Natural killer cell (primary cell): Measurements from ENCODE around the gene CORO2B. TPM values are rescaled to one million over a fixed set of nuclear protein-coding genes. Genes with fewer than 3 reads are reported as not detected.

Source experiments
- ATAC-seq, 3 donors: fragments of 150-1000 bp in 2 of 3; fragments of 200-7000 bp in 1 of 3; cut with Tn5 transposase; 1 replicate in 1 of 3; 2 replicates in 2 of 3; pipeline ENCODE4 v1.10.0; 2021; ENCODE audit warnings: mild to moderate bottlenecking in 2 of 3, moderate library complexity in 2 of 3
- DNase-seq, 2 donors: peaks; one replicate each; pipeline versions ENCODE4 v3.0.0 to v3.0.0-alpha.2; 2013 to 2021; ENCODE audit warnings: mixed read lengths in 1 of 2
- H3K27ac ChIP-seq: one replicate; pipeline ENCODE4 v1.5.1; 2013; ENCODE audit warnings: mild to moderate bottlenecking, low read length
- H3K27me3 ChIP-seq: one replicate; pipeline ENCODE4 v1.6.1; 2013; ENCODE audit warnings: low read length; ENCODE audit not compliant: control insufficient read depth, insufficient read depth
- H3K36me3 ChIP-seq: one replicate; pipeline ENCODE4 v1.6.1; 2013; ENCODE audit warnings: low read length; ENCODE audit not compliant: control insufficient read depth, insufficient read depth
- H3K4me1 ChIP-seq: one replicate; pipeline ENCODE4 v1.6.1; 2013; ENCODE audit warnings: low read length; ENCODE audit not compliant: control insufficient read depth, insufficient read depth
- H3K4me3 ChIP-seq: one replicate; pipeline ENCODE4 v1.5.1; 2013; ENCODE audit warnings: low read length
- H3K9me3 ChIP-seq: one replicate; pipeline ENCODE4 v1.6.1; 2013; ENCODE audit warnings: low read length; ENCODE audit not compliant: control insufficient read depth, insufficient read depth
- H3K27ac Mint-ChIP-seq, 2 donors: one replicate each; pipeline ENCODE4 v1.8.0; 2022; ENCODE audit warnings: mild to moderate bottlenecking in 2 of 2, mixed read lengths in 2 of 2, moderate library complexity in 1 of 2
- H3K27me3 Mint-ChIP-seq, 2 donors: one replicate each; pipeline ENCODE4 v1.8.0; 2022; ENCODE audit warnings: low read depth in 2 of 2, mixed read lengths in 2 of 2
- H3K36me3 Mint-ChIP-seq: one replicate; pipeline ENCODE4 v1.8.0; 2022; ENCODE audit warnings: mixed read lengths
- H3K4me1 Mint-ChIP-seq, 2 donors: one replicate each; pipeline ENCODE4 v1.8.0; 2022; ENCODE audit warnings: mixed read lengths in 2 of 2
- H3K4me3 Mint-ChIP-seq: one replicate; pipeline ENCODE4 v1.8.0; 2022; ENCODE audit warnings: mild to moderate bottlenecking, moderate library complexity, mixed read lengths
- H3K9me3 Mint-ChIP-seq, 2 donors: one replicate each; pipeline ENCODE4 v1.8.0; 2022; ENCODE audit warnings: mixed read lengths in 2 of 2
- CTCF ChIP-seq: fragments of 200-600 bp; IDR thresholded peaks from one replicate; pipeline ENCODE4 v1.8.0; 2022; ENCODE audit warnings: antibody characterized with exemption
- WGBS: methylation state at CpG from one replicate; pipeline ENCODE4 v1.1.7; 2013; ENCODE audit warnings: missing lambda C conversion rate; ENCODE audit not compliant: insufficient coverage; 5-methylcytosine and 5-hydroxymethylcytosine counted together
- intact Hi-C: fragments of 100-400 bp; cut with micrococcal nuclease; formaldehyde crosslinking; loops from one replicate; pipeline ENCODE4 v1.14.2; 2022
- total RNA-seq, 4 donors: library from RNA; stranded (reverse); fragments of 120-200 nt in 1 of 4; gene quantifications; one replicate each; pipeline versions ENCODE4 v1.2.3 to v1.2.4, GENCODE V29; 2013 to 2022

The CORO2B gene
- total RNA-seq, 3 donors from 2014 or later (not counting 1 experiment from before 2014, with no cell fraction given) = 0.13 TPM; not detected in 2

GRCh38 chr15:68608206-68608843 lies 29.5 kb downstream of the CORO2B start:
- Mint-ChIP-seq H3K36me3 (no peaks in the 10 kb centered on the region), H3K4me1 (no peaks in the 10 kb centered on the region), H3K27ac (no peak overlapping the region), H3K4me3 (no peak overlapping the region), H3K9me3 (no peaks in the 10 kb centered on the region), H3K27me3 (peaks cover 5 to 6% of the 10 kb centered on the region in 2 donors)
- 88% methylated on average over 4 of the region's 8 CpGs for WGBS
- Histone ChIP-seq H3K27me3 (no peaks in the 10 kb centered on the region), H3K27ac (no peak overlapping the region), H3K4me1 (no peaks in the 10 kb centered on the region), H3K9me3 (no peaks in the 10 kb centered on the region), H3K36me3 (no peaks in the 10 kb centered on the region), H3K4me3 (no peak overlapping the region)
- intact Hi-C loops = no loop called here
- ATAC-seq (no peak), DNase-seq (no peak)
- TF ChIP-seq CTCF = no peak

GRCh38 chr15:68608844-68609232 lies 30.0 kb downstream of the CORO2B start:
- H3K9me3 Mint-ChIP-seq = no peaks in the 10 kb centered on the region
- Histone ChIP-seq H3K4me3 (no peak overlapping the region), H3K36me3 (no peaks in the 10 kb centered on the region), H3K4me1 (no peaks in the 10 kb centered on the region), H3K27ac (no peak overlapping the region), H3K27me3 (no peaks in the 10 kb centered on the region), H3K9me3 (no peaks in the 10 kb centered on the region)
- H3K27me3 Mint-ChIP-seq = peaks cover 4 to 6% of the 10 kb centered on the region in 2 donors
- no peaks in the 10 kb centered on the region for H3K4me1 Mint-ChIP-seq
- no peak for TF ChIP-seq CTCF
- intact Hi-C loops = no loop called here
- no peak for DNase-seq
- ATAC-seq = no peak
- H3K4me3 Mint-ChIP-seq = no peak overlapping the region
- H3K27ac Mint-ChIP-seq = no peak overlapping the region
- WGBS = 94% methylated on average over 3 of the region's 4 CpGs
- H3K36me3 Mint-ChIP-seq = no peaks in the 10 kb centered on the region

- no peak for TF ChIP-seq CTCF
- no peak overlapping the region for H3K4me3 ChIP-seq
- no peaks in the 10 kb centered on the region for H3K4me1 Mint-ChIP-seq
- no peaks in the 10 kb centered on the region for H3K27me3 ChIP-seq
- H3K36me3 Mint-ChIP-seq = no peaks in the 10 kb centered on the region
- ATAC-seq (no peak), DNase-seq (no peak)
- H3K9me3 ChIP-seq = no peaks in the 10 kb centered on the region
- no peaks in the 10 kb centered on the region for H3K9me3 Mint-ChIP-seq
- peaks cover 4 to 6% of the 10 kb centered on the region in 2 donors for H3K27me3 Mint-ChIP-seq
- no peak overlapping the region for H3K27ac Mint-ChIP-seq
- no peak overlapping the region for H3K4me3 Mint-ChIP-seq
- no peaks in the 10 kb centered on the region for H3K4me1 ChIP-seq
- intact Hi-C loops = no loop called here
- no peaks in the 10 kb centered on the region for H3K36me3 ChIP-seq
- WGBS = 92% methylated on average over 7 of the region's 7 CpGs
- H3K27ac ChIP-seq = no peak overlapping the region
These were observed 30.8 kb downstream of the CORO2B start for GRCh38 chr15:68609629-68610028.

- no peak overlapping the region for H3K4me3 Mint-ChIP-seq
- Histone ChIP-seq H3K9me3 (no peaks in the 10 kb centered on the region), H3K27me3 (no peaks in the 10 kb centered on the region), H3K4me3 (no peak overlapping the region), H3K36me3 (no peaks in the 10 kb centered on the region), H3K4me1 (no peaks in the 10 kb centered on the region), H3K27ac (no peak overlapping the region)
- no peaks in the 10 kb centered on the region for H3K4me1 Mint-ChIP-seq
- 94% methylated on average over 5 of the region's 8 CpGs for WGBS
- intact Hi-C loops = no loop called here
- H3K27me3 Mint-ChIP-seq = peaks cover 0 to 4% of the 10 kb centered on the region in 2 donors
- H3K27ac Mint-ChIP-seq = no peak overlapping the region
- no peak for TF ChIP-seq CTCF
- ATAC-seq (no peak), DNase-seq (no peak)
- H3K36me3 Mint-ChIP-seq = no peaks in the 10 kb centered on the region
- no peaks in the 10 kb centered on the region for H3K9me3 Mint-ChIP-seq
These were observed 32.0 kb downstream of the CORO2B start for GRCh38 chr15:68610825-68611224.
